ENCODE measurements around the gene BRMS1.

BRMS1 gene

DNA sequence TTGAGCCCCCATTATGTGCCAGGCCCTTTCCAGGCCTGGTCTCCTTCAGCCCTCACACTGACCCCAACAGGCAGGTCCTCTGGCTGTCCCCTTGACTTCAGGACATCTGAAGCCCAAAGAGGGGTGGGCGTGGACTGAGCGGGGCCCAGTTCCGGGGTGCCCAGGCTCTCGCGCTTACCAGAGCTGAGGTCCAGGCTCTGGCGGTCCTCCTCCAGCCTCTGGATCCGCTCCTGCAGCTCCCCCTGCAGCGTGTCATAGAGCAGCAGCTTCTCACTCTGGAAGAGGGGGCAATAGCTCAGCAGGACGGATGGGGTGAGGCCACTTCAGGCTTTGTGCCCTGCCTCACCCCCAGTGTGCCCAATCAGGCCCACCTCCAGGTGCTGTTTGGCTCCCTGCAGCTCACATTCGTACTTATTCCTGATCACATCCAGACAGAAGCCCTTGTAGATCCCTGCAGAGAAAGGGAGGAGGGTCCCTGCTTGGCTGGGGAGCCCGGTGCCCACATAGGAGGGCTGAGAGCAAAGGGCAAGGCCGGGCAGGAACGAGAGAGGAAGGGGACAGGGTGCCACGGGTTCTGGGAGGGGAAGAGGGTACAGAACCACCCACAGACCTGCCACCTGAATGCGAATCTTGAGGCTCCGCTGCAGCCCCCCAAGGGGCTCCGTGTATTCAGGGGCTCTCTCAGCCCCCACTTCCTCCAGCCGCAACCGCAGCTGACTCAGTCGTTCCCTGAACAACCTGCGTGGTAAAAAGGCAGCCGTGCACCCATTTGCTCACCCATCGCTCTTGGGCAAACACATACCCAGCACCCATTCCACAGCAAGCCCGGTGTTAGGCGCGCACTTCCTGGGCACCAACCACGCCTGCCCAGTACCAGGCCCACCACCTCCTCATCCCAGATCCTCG, 4.1 kb downstream of the BRMS1 start:
- 0 out of 2 replicates have a peak, but pooled peaks cover 4% of the 10 kb centered on the region for H3F3A ChIP-seq (ENCODE audit: insufficient read depth, low read length)
- peaks cover 22% of the 10 kb centered on the region for H3K4me1 ChIP-seq (ENCODE audit: insufficient read depth, low read length, severe bottlenecking)
- H3K9me3 ChIP-seq (ENCODE audit: low read length): no peaks in the 10 kb centered on the region
- peaks cover 51% of the 10 kb centered on the region for H3K36me3 ChIP-seq (ENCODE audit: insufficient read depth, low read length)
- H2AFZ ChIP-seq (ENCODE audit: low read length): no peak overlapping the region
- peaks cover 9% of the 10 kb centered on the region for H3K79me2 ChIP-seq (ENCODE audit: insufficient read depth, low read length)
- TF ChIP-seq, protein P1, sequence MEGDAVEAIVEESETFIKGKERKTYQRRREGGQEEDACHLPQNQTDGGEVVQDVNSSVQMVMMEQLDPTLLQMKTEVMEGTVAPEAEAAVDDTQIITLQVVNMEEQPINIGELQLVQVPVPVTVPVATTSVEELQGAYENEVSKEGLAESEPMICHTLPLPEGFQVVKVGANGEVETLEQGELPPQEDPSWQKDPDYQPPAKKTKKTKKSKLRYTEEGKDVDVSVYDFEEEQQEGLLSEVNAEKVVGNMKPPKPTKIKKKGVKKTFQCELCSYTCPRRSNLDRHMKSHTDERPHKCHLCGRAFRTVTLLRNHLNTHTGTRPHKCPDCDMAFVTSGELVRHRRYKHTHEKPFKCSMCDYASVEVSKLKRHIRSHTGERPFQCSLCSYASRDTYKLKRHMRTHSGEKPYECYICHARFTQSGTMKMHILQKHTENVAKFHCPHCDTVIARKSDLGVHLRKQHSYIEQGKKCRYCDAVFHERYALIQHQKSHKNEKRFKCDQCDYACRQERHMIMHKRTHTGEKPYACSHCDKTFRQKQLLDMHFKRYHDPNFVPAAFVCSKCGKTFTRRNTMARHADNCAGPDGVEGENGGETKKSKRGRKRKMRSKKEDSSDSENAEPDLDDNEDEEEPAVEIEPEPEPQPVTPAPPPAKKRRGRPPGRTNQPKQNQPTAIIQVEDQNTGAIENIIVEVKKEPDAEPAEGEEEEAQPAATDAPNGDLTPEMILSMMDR (IDR thresholded peaks at IDR 0.05; ENCODE audit: low read length): no peak
- TF ChIP-seq EZH2 (IDR thresholded peaks at IDR 0.05; ENCODE audit: borderline replicate concordance, low read length): no peak
- H3K27me3 ChIP-seq (ENCODE audit: insufficient read depth, low read length): no peaks in the 10 kb centered on the region
- H3K4me3 ChIP-seq (ENCODE audit: low read depth, low read length, poor library complexity, severe bottlenecking): no peak overlapping the region
- H3K9ac ChIP-seq (ENCODE audit: low read length): no peak overlapping the region
- no peak overlapping the region for H3K27ac ChIP-seq (ENCODE audit: low read depth, low read length, poor library complexity, severe bottlenecking)
- no peaks in the 10 kb centered on the region for H3K9me2 ChIP-seq (ENCODE audit: low read depth, low read length)
- no peaks in the 10 kb centered on the region for H4K20me1 ChIP-seq (ENCODE audit: insufficient read depth, low read length)
- no peak overlapping the region for H3K4me2 ChIP-seq (ENCODE audit: low read length)

DNA sequence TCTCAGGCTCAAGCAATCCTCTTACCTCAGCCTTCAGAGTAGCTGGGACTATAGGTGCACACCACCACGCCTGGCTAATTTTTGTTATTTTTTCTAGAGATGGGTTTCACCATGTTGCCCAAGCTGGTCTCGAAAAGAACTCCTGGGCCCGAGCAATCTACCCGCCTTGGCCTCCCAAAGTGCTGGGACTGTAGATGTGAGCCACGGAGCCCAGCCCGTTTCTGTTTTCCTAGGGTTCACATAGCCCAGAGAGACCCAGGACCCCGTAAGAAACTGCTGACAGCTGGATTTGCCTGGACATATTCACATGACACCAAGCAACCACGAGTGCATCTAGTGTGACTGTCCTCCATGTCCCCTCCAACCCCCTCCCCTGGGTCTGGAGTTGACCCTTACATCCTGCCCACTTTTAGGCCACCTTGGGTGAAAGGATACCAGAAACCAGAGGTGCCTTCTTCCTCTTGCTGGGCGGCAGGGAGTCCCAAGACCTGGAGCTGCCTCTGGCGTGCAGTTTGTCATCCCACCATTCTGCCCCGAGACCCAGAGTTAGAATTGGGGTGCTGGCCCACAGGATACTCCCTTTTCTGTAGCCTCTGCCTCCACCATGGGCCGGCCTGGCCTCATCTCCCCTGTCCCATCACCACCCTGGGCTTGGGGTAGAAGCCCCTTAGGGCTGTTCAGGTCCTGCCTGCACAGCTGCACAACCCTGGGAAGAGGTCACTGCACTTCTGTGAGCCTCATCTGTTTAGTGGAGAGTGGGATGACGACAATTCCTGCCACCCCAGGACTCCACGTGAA, 5.0 kb downstream of the BRMS1 start:
- Histone ChIP-seq H4K20me1 (ENCODE audit: insufficient read depth, low read length) (no peaks in the 10 kb centered on the region), H3K36me3 (ENCODE audit: insufficient read depth, low read length) (peaks cover 51% of the 10 kb centered on the region)

DNA sequence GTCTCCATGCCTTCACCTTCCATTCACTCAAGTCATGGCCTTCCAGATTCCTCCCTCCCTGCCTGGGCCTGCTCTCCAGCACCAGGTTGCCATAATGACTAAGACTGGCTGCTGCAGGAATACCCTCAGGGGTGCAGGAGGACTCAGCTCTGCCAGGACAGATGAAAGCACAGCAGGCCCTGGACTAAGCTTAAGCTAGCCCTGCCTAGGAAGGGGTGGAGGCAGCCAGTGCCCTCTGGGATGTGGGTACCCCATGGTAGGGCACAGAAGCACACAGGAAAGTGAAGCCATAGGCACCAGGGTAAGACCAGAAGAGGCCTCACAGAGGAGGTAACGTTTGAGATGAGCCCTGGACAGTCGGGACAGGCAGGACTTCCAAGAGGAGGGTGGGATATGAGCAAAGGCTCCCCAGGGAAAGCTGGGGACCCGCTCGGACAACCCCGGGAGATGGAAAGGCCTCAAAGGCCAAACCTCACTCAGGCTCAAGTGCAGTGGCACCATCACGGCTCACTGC, 5.7 kb downstream of the BRMS1 start:
- no peak overlapping the region for H3K4me2 ChIP-seq (ENCODE audit: low read length)
- H3K9me2 ChIP-seq (ENCODE audit: low read depth, low read length): no peaks in the 10 kb centered on the region
- H3F3A ChIP-seq (ENCODE audit: insufficient read depth, low read length): no peaks in the 10 kb centered on the region
- no peak overlapping the region for H3K27ac ChIP-seq (ENCODE audit: low read depth, low read length, poor library complexity, severe bottlenecking)
- TF ChIP-seq, protein P1 (IDR thresholded peaks at IDR 0.05; ENCODE audit: low read length): no peak
- TF ChIP-seq EZH2 (IDR thresholded peaks at IDR 0.05; ENCODE audit: borderline replicate concordance, low read length): no peak
- peaks cover 51% of the 10 kb centered on the region for H3K36me3 ChIP-seq (ENCODE audit: insufficient read depth, low read length)
- H3K27me3 ChIP-seq (ENCODE audit: insufficient read depth, low read length): no peaks in the 10 kb centered on the region; the same call in 1 of the 2 replicates
- no peak overlapping the region for H2AFZ ChIP-seq (ENCODE audit: low read length)
- H3K79me2 ChIP-seq (ENCODE audit: insufficient read depth, low read length): peaks cover 6% of the 10 kb centered on the region
- H3K4me3 ChIP-seq (ENCODE audit: low read depth, low read length, poor library complexity, severe bottlenecking): no peak overlapping the region
- H3K9ac ChIP-seq (ENCODE audit: low read length): no peak overlapping the region
- no peaks in the 10 kb centered on the region for H4K20me1 ChIP-seq (ENCODE audit: insufficient read depth, low read length)
- H3K9me3 ChIP-seq (ENCODE audit: low read length): no peaks in the 10 kb centered on the region
- peaks cover 11% of the 10 kb centered on the region for H3K4me1 ChIP-seq (ENCODE audit: insufficient read depth, low read length, severe bottlenecking)

More for the DNA sequence above, 5.0 kb downstream of the BRMS1 start:
- TF ChIP-seq, protein P1 (IDR thresholded peaks at IDR 0.05; ENCODE audit: low read length): no peak
- no peak for TF ChIP-seq EZH2 (IDR thresholded peaks at IDR 0.05; ENCODE audit: borderline replicate concordance, low read length)
- H3K9me2 ChIP-seq (ENCODE audit: low read depth, low read length): no peaks in the 10 kb centered on the region
- no peak overlapping the region for H3K4me3 ChIP-seq (ENCODE audit: low read depth, low read length, poor library complexity, severe bottlenecking)
- no peaks in the 10 kb centered on the region for H3K9me3 ChIP-seq (ENCODE audit: low read length)
- H3K9ac ChIP-seq (ENCODE audit: low read length): no peak overlapping the region
- no peak overlapping the region for H2AFZ ChIP-seq (ENCODE audit: low read length)
- no peak overlapping the region for H3K27ac ChIP-seq (ENCODE audit: low read depth, low read length, poor library complexity, severe bottlenecking)
- no peaks in the 10 kb centered on the region; the same call in 1 of the 2 replicates for H3K27me3 ChIP-seq (ENCODE audit: insufficient read depth, low read length)
- H3K4me2 ChIP-seq (ENCODE audit: low read length): no peak overlapping the region
- H3F3A ChIP-seq (ENCODE audit: insufficient read depth, low read length): no peaks in the 10 kb centered on the region
- H3K79me2 ChIP-seq (ENCODE audit: insufficient read depth, low read length): peaks cover 9% of the 10 kb centered on the region
- peaks cover 14% of the 10 kb centered on the region for H3K4me1 ChIP-seq (ENCODE audit: insufficient read depth, low read length, severe bottlenecking)
